Measurements from ENCODE around the gene MAP1LC3A.
"Not testable (repeated sequence)": the region's sequence is repeated elsewhere in the genome, so short reads cannot be mapped to it uniquely, and the experiment has no call there.

DNA sequence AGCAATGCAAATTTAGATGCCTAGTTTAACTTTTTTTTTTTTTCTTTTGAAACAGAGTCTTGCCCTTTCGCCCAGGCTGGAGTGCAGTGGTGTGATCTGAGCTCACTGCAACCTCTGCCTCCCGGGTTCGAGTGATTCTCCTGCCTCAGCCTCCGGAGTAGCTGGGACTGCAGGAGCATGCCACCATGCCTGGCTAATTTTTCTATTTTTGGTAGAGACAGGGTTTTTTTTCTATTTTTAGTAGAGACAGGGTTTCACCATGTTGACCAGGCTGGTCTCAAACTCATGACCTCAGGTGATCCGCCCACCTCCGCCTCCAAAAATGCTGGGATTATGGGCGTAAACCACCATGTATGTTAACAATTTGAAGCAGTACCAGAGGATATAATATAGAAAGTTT lies 39.7 kb upstream of the MAP1LC3A start:
- TF ChIP-seq, protein P1, sequence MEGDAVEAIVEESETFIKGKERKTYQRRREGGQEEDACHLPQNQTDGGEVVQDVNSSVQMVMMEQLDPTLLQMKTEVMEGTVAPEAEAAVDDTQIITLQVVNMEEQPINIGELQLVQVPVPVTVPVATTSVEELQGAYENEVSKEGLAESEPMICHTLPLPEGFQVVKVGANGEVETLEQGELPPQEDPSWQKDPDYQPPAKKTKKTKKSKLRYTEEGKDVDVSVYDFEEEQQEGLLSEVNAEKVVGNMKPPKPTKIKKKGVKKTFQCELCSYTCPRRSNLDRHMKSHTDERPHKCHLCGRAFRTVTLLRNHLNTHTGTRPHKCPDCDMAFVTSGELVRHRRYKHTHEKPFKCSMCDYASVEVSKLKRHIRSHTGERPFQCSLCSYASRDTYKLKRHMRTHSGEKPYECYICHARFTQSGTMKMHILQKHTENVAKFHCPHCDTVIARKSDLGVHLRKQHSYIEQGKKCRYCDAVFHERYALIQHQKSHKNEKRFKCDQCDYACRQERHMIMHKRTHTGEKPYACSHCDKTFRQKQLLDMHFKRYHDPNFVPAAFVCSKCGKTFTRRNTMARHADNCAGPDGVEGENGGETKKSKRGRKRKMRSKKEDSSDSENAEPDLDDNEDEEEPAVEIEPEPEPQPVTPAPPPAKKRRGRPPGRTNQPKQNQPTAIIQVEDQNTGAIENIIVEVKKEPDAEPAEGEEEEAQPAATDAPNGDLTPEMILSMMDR (IDR thresholded peaks at IDR 0.05; ENCODE audit: borderline replicate concordance, extremely low read depth, low read length, poor library complexity, severe bottlenecking), result not testable (repeated sequence)
- TF ChIP-seq EZH2 (IDR thresholded peaks at IDR 0.05; ENCODE audit: borderline replicate concordance, low read depth, low read length, severe bottlenecking), result not testable (repeated sequence)
